Measurements from ENCODE around the gene ICE2.
"Not testable (repeated sequence)": the region's sequence is repeated elsewhere in the genome, so short reads cannot be mapped to it uniquely, and the experiment has no call there.

The ICE2 gene

DNA sequence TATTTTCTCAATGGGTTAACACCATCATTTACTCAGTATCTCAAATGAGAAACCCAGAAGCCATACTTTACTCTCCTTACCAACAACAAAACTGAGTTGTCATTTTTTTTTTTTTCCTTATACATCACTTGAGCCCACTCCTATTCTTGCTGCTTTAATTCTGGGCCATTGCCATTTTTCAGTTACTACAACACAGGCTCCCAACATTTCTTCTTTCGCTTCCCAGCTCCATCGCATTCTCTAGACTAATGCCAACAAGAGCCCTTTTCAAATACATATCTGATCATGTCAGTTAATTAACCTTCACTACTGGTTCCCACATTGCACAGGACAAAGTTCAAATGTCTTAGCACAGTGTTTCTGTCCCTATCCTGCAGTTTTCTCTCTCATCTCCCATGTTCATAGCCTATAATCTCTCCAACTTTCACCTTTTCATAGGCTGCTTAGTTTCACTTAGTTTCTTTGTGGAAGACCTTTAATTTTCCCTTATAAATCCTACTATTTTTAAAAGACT is 58.7 kb downstream of the ICE2 start:
- Histone ChIP-seq H3K9me3 (no peaks in the 10 kb centered on the region), H3K4me3 (no peak overlapping the region), H3K4me1 (peaks cover 4% of the 10 kb centered on the region; the same call in 1 of the 2 replicates), H3K27me3 (ENCODE audit: low read depth) (no peaks in the 10 kb centered on the region), H3K36me3 (replicated peaks) (peaks cover 7% of the 10 kb centered on the region; the same call in 1 of the 2 replicates)
- in situ Hi-C loops (cut with MboI; ENCODE audit: low sequenced_read_pairs), result no loop called here
- DNase-seq (ENCODE audit: low spot score in 2 of 2), result no peak

- Histone ChIP-seq H3K4me1 (peaks cover 4% of the 10 kb centered on the region; the same call in 1 of the 2 replicates), H3K4me3 (no peak overlapping the region), H3K27me3 (ENCODE audit: low read depth) (no peaks in the 10 kb centered on the region), H3K36me3 (replicated peaks) (peaks cover 7% of the 10 kb centered on the region; the same call in 1 of the 2 replicates), H3K9me3 (no peaks in the 10 kb centered on the region)
- DNase-seq (ENCODE audit: low spot score in 2 of 2), result no peak
- in situ Hi-C loops (cut with MboI; ENCODE audit: low sequenced_read_pairs), result no loop called here
Measured at GRCh38 chr15:60419753-60420152, 59.2 kb downstream of the ICE2 start.

DNA sequence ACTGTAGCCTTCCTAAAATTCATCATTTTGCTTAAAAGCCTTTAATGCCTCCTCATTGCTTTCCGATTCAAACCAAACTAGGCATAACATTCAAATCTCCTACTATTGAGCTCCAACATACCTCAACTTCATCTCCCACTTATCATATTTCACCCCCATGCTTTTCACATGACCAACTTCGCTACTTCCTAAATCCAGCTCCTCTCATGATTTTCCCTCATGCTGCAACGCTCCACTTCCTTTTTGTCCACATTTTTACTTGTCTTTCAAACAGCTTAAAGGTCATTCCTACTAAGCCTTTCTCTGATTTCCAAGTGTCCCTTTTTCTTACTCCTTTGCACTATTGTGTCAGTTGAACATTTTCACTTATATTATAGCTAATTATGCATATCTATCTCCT is 60.8 kb downstream of the ICE2 start:
- Histone ChIP-seq H3K36me3 (replicated peaks) (peaks cover 4% of the 10 kb centered on the region; the same call in 1 of the 2 replicates), H3K9me3 (no peaks in the 10 kb centered on the region), H3K27me3 (ENCODE audit: low read depth) (no peaks in the 10 kb centered on the region), H3K4me1 (peaks cover 2% of the 10 kb centered on the region; the same call in 1 of the 2 replicates), H3K4me3 (no peak overlapping the region)
- no peak for DNase-seq (ENCODE audit: low spot score in 2 of 2)
- in situ Hi-C loops (cut with MboI; ENCODE audit: low sequenced_read_pairs), result no loop called here

DNA sequence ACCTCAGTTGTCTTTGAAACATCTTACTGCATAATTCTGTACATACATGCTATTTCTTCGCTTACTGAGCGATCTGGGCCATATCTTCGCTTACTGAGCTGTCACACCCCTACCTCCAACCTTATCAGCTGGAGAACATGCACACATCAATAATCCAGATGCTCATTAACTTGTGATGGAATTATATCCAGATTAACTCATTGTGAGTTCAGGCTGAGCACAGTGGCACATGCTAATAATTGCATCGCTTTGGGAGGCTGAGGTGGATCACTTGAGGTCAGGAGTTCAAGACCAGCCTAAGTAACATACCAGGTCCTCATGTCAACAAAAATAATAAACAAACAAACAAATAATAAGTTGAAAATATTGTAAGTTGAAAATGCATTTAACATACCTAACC is 61.8 kb downstream of the ICE2 start:
- H3K4me3 ChIP-seq, result no peak overlapping the region
- no peaks in the 10 kb centered on the region for H3K9me3 ChIP-seq
- DNase-seq (ENCODE audit: low spot score in 2 of 2), result no peak
- no peaks in the 10 kb centered on the region for H3K27me3 ChIP-seq (ENCODE audit: low read depth)
- no peaks in the 10 kb centered on the region; the same call in 1 of the 2 replicates for H3K36me3 ChIP-seq (replicated peaks)
- H3K4me1 ChIP-seq, result peaks cover 2% of the 10 kb centered on the region; the same call in 1 of the 2 replicates
- in situ Hi-C loops (cut with MboI; ENCODE audit: low sequenced_read_pairs), result no loop called here

- peaks cover 2% of the 10 kb centered on the region; the same call in 1 of the 2 replicates for H3K4me1 ChIP-seq
- no peaks in the 10 kb centered on the region for H3K27me3 ChIP-seq (ENCODE audit: low read depth)
- H3K9me3 ChIP-seq, result no peaks in the 10 kb centered on the region
- in situ Hi-C loops (cut with MboI; ENCODE audit: low sequenced_read_pairs), result no loop called here
- no peak for DNase-seq (ENCODE audit: low spot score in 2 of 2)
- H3K4me3 ChIP-seq, result no peak overlapping the region
- H3K36me3 ChIP-seq (replicated peaks), result no peaks in the 10 kb centered on the region; the same call in 1 of the 2 replicates
Measured at GRCh38 chr15:60416484-60416883, 62.5 kb downstream of the ICE2 start.

GRCh38 chr15:60414016-60414682 is 64.8 kb downstream of the ICE2 start:
- Histone ChIP-seq H3K4me3 (no peak overlapping the region), H3K4me1 (peaks cover 2% of the 10 kb centered on the region; the same call in 1 of the 2 replicates), H3K36me3 (replicated peaks) (no peaks in the 10 kb centered on the region), H3K9me3 (no peaks in the 10 kb centered on the region), H3K27me3 (ENCODE audit: low read depth) (no peaks in the 10 kb centered on the region)
- in situ Hi-C loops (cut with MboI; ENCODE audit: low sequenced_read_pairs), result no loop called here
- no peak for DNase-seq (ENCODE audit: low spot score in 2 of 2)

GRCh38 chr15:60413231-60413824 is 65.6 kb downstream of the ICE2 start:
- no peak for DNase-seq (ENCODE audit: low spot score in 2 of 2)
- Histone ChIP-seq H3K9me3 (no peaks in the 10 kb centered on the region), H3K36me3 (replicated peaks) (no peaks in the 10 kb centered on the region), H3K4me1 (peaks cover 2% of the 10 kb centered on the region; the same call in 1 of the 2 replicates), H3K4me3 (no peak overlapping the region), H3K27me3 (ENCODE audit: low read depth) (no peaks in the 10 kb centered on the region)
- in situ Hi-C loops (cut with MboI; ENCODE audit: low sequenced_read_pairs), result no loop called here

DNA sequence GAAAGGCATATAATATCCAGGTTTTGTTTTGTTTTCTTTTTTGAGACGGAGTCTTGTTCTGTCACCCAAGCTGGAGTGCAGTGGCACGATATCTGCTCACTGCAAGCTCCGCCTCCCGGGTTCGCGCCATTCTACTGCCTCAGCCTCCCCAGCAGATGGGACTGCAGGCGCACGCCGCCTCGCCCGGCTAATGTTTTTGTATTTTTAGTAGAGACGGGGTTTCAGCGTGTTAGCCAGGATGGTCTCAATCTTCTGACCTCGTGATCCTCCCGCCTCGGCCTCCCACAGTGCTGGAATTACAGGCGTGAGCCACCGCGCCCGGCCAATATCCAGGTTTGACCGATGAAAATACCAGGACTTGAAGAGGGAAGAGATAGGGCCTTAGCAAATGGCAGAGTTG is 66.1 kb downstream of the ICE2 start:
- H3K36me3 ChIP-seq (replicated peaks); in situ Hi-C loops (cut with MboI; ENCODE audit: low sequenced_read_pairs); H3K4me3 ChIP-seq; DNase-seq (ENCODE audit: low spot score in 2 of 2); H3K4me1 ChIP-seq; H3K9me3 ChIP-seq; H3K27me3 ChIP-seq (ENCODE audit: low read depth): not testable (repeated sequence)

DNA sequence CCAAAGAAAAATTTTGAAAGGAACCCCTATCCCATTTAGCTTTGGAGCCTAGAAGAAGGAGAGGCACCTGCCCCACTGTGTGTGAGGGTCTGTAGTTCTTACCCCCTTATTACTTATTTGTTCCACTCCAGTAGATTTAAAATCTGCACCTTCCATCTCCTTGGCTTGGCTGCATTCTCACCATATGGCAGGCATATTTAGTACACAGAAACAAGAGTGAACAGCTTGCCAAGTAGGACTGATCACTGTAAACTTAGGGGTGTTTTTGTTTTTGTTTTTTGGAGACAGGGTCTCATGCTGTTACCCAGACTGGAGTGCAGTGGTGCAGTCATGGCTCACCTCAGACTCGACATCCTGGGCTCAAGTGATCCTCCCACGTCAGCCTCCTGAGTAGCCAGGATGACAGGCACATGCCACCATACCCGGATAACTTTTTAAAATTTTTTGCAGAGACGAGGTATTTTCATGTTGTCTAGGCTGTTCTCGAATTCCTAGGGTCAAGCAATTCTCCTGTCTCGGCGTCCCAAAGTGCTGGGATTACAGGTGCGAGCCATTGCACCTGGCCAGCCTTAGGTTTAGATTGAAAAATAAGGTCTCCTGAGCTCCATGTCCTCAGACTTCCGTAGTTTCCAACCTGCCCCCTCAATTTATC is 67.0 kb downstream of the ICE2 start:
- no peak overlapping the region for H3K4me3 ChIP-seq
- in situ Hi-C loops (cut with MboI; ENCODE audit: low sequenced_read_pairs), result no loop called here
- H3K36me3 ChIP-seq (replicated peaks), result no peaks in the 10 kb centered on the region
- H3K27me3 ChIP-seq (ENCODE audit: low read depth), result no peaks in the 10 kb centered on the region
- H3K4me1 ChIP-seq, result peaks cover 4% of the 10 kb centered on the region
- H3K9me3 ChIP-seq, result no peaks in the 10 kb centered on the region
- no peak for DNase-seq (ENCODE audit: low spot score in 2 of 2)

DNA sequence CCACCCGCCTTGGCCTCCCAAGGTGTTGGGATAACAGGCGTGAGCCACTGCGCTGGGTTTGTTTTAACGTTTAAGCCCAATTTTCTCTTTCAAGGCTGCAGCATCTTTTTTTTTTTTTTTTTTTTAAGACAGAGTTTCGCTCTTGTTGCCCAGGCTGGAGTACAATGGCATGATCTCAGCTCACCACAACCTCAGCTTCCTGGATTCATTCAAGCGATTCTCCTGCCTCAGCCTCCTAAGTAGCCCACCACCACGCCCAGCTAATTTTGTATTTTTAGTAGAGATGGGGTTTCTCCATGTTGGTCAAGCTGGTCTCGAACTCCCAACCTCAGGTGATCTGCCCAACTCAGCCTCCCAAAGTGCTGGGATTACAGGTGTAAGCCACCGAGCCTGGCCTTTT is 68.6 kb downstream of the ICE2 start:
- not testable (repeated sequence) for H3K27me3 ChIP-seq (ENCODE audit: low read depth); DNase-seq (ENCODE audit: low spot score in 2 of 2)

GRCh38 chr15:60408463-60408981 is 70.4 kb downstream of the ICE2 start:
- DNase-seq (ENCODE audit: low spot score in 2 of 2), result no peak
- H3K4me1 ChIP-seq, result peaks cover 3% of the 10 kb centered on the region; the same call in 1 of the 2 replicates
- H3K27me3 ChIP-seq (ENCODE audit: low read depth), result no peaks in the 10 kb centered on the region
- no peaks in the 10 kb centered on the region for H3K9me3 ChIP-seq
- H3K36me3 ChIP-seq (replicated peaks), result no peaks in the 10 kb centered on the region
- H3K4me3 ChIP-seq, result no peak overlapping the region
- in situ Hi-C loops (cut with MboI; ENCODE audit: low sequenced_read_pairs), result no loop called here

More for the DNA sequence above, 68.6 kb downstream of the ICE2 start:
- H3K4me1 ChIP-seq; in situ Hi-C loops (cut with MboI; ENCODE audit: low sequenced_read_pairs); H3K36me3 ChIP-seq (replicated peaks); H3K9me3 ChIP-seq; H3K4me3 ChIP-seq: not testable (repeated sequence)

GRCh38 chr15:60407415-60407805 is 71.5 kb downstream of the ICE2 start:
- no peak for DNase-seq (ENCODE audit: low spot score in 2 of 2)
- in situ Hi-C loops (cut with MboI; ENCODE audit: low sequenced_read_pairs), result no loop called here
- Histone ChIP-seq H3K36me3 (replicated peaks) (no peaks in the 10 kb centered on the region), H3K4me1 (peaks cover 3% of the 10 kb centered on the region; the same call in 1 of the 2 replicates), H3K9me3 (no peaks in the 10 kb centered on the region), H3K27me3 (ENCODE audit: low read depth) (no peaks in the 10 kb centered on the region), H3K4me3 (no peak overlapping the region)

- Histone ChIP-seq H3K9me3 (no peaks in the 10 kb centered on the region), H3K36me3 (replicated peaks) (no peaks in the 10 kb centered on the region), H3K4me3 (no peak overlapping the region), H3K27me3 (ENCODE audit: low read depth) (no peaks in the 10 kb centered on the region), H3K4me1 (peaks cover 3% of the 10 kb centered on the region; the same call in 1 of the 2 replicates)
- DNase-seq (ENCODE audit: low spot score in 2 of 2), result no peak
- in situ Hi-C loops (cut with MboI; ENCODE audit: low sequenced_read_pairs), result no loop called here
Measured at GRCh38 chr15:60406513-60407414, 72.2 kb downstream of the ICE2 start.

Measured in HAP-1 (cell line).